NCI-H345 (cell line): ENCODE measurements around the gene MAPRE2.
"Not testable (repeated sequence)": the region's sequence is repeated elsewhere in the genome, so short reads cannot be mapped to it uniquely, and the experiment has no call there.

ENCODE experiments used
- DNase-seq: peaks from one replicate; lab custom pipeline; 2025; lab: John Stamatoyannopoulos, UW

The MAPRE2 gene

GRCh38 chr18:35122586-35123224, 81.5 kb downstream of the MAPRE2 start:
- DNase-seq, result peak; percentile 20

GRCh38 chr18:35123811-35124210, 82.6 kb downstream of the MAPRE2 start:
- DNase-seq, result no peak

GRCh38 chr18:35127201-35127600, 86.0 kb downstream of the MAPRE2 start:
- DNase-seq, result no peak

- no peak for DNase-seq
These were observed 87.5 kb downstream of the MAPRE2 start for GRCh38 chr18:35128675-35129074.

GRCh38 chr18:35130236-35130635, 89.0 kb downstream of the MAPRE2 start:
- DNase-seq, result no peak

- no peak for DNase-seq
These were observed 90.3 kb downstream of the MAPRE2 start for GRCh38 chr18:35131387-35132020.

- DNase-seq, result no peak
These were observed 91.0 kb downstream of the MAPRE2 start for GRCh38 chr18:35132021-35132902.

- no peak for DNase-seq
These were observed 93.0 kb downstream of the MAPRE2 start for GRCh38 chr18:35134190-35134730.

- no peak for DNase-seq
These were observed 93.7 kb downstream of the MAPRE2 start for GRCh38 chr18:35134791-35135531.

GRCh38 chr18:35136248-35136647, 95.0 kb downstream of the MAPRE2 start:
- no peak for DNase-seq

GRCh38 chr18:35136885-35137284, 95.7 kb downstream of the MAPRE2 start:
- DNase-seq, result no peak

- DNase-seq, result no peak
These were observed 96.4 kb downstream of the MAPRE2 start for GRCh38 chr18:35137632-35138031.

- DNase-seq, result no peak
These were observed 97.6 kb downstream of the MAPRE2 start for GRCh38 chr18:35138773-35139172.

GRCh38 chr18:35139517-35139916, 98.3 kb downstream of the MAPRE2 start:
- DNase-seq, result no peak

- DNase-seq, result no peak
These were observed 99.9 kb downstream of the MAPRE2 start for GRCh38 chr18:35141077-35141476.

- no peak for DNase-seq
These were observed 100.5 kb downstream of the MAPRE2 start for GRCh38 chr18:35141567-35142274.

GRCh38 chr18:35142275-35142615, 101.0 kb downstream of the MAPRE2 start:
- no peak for DNase-seq

- DNase-seq, result peak; percentile 84
These were observed 102.7 kb downstream of the MAPRE2 start for GRCh38 chr18:35143622-35144596.

GRCh38 chr18:35144698-35145097, 103.5 kb downstream of the MAPRE2 start:
- DNase-seq, result no peak

GRCh38 chr18:35150195-35150594, 109.0 kb downstream of the MAPRE2 start:
- DNase-seq, result not testable (repeated sequence)
